HuH-7 (cell line): ENCODE results near the gene PCK1.

Experiments used
- DNase-seq: peaks from one replicate; pipeline ENCODE4 v3.0.0; 2011; ENCODE audit warnings: low spot score

Gene PCK1

GRCh38 chr20:57605878-57606277, 45.0 kb downstream of the PCK1 start:
- DNase-seq = no peak

- DNase-seq = no peak
Measured at GRCh38 chr20:57608516-57608915, 47.6 kb downstream of the PCK1 start.

- DNase-seq = no peak
Measured at GRCh38 chr20:57609086-57609841, 48.4 kb downstream of the PCK1 start.

- no peak for DNase-seq
Measured at GRCh38 chr20:57609842-57610167, 48.9 kb downstream of the PCK1 start.

GRCh38 chr20:57610261-57610952, 49.5 kb downstream of the PCK1 start:
- no peak for DNase-seq

- no peak for DNase-seq
Measured at GRCh38 chr20:57611586-57612311, 50.8 kb downstream of the PCK1 start.

GRCh38 chr20:57612436-57612835, 51.5 kb downstream of the PCK1 start:
- DNase-seq = no peak

GRCh38 chr20:57612916-57613315, 52.0 kb downstream of the PCK1 start:
- DNase-seq = no peak

- no peak for DNase-seq
Measured at GRCh38 chr20:57613481-57613921, 52.6 kb downstream of the PCK1 start.

- DNase-seq = no peak
Measured at GRCh38 chr20:57614490-57615444, 53.9 kb downstream of the PCK1 start.

- DNase-seq = no peak
Measured at GRCh38 chr20:57615445-57615811, 54.5 kb downstream of the PCK1 start.

GRCh38 chr20:57616143-57616951, 55.4 kb downstream of the PCK1 start:
- no peak for DNase-seq

- DNase-seq = no peak
Measured at GRCh38 chr20:57617079-57617795, 56.3 kb downstream of the PCK1 start.
